Dedifferentiated amniotic fluid mesenchymal stem cell (primary cell): ENCODE results near the gene TMEM269.

Source experiments
- DNase-seq: peaks from one replicate; pipeline ENCODE4 v3.0.0-alpha.2; 2016; ENCODE audit errors: extremely low spot score

Gene TMEM269

DNA sequence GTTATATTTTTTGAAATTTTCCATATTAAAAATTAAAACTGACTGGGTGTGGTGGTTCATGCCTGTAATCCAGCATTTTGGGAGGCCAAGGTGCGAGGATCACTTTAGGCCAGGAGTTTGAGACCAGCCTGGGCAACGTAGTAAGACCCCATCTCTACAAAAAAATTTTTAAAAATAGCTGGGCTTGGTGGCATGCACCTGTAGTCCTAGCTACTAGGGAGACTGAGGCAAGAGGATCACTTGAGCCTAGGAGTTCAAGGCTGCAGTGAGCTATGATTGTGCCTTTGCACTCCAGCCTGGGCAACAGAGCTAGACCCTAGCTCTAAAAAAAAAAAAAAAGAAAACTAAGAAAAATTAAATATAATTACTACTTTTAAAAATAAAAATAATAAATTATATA, 36.9 kb downstream of the TMEM269 start:
- DNase-seq, result no peak

DNA sequence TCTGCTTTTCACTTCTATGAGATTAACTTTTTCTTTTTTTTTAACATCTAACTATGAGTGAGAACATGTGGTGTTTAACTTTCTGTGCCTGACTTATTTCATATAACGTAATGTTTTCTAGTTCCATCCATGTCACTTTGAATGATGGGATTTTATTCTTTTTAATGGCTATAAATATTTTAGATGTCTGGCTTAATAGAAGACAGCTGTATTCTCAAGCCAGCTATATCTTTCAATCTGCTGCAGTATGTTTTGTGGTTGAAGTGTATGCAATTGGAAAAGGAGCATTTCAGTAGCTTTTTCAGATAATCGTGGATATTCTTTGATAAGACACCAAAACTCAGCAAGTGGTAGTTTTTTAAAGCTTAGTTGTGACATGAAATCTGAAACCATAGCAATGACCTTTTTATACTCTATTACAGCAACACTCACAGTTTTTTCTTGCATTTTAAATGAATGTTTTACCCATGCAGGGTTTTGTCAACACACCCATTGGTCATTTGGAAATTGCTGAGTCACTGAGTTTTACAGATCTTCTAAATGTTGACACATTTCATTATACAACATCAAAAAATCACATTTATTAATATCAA, 38.1 kb downstream of the TMEM269 start:
- DNase-seq, result peak; percentile 60

DNA sequence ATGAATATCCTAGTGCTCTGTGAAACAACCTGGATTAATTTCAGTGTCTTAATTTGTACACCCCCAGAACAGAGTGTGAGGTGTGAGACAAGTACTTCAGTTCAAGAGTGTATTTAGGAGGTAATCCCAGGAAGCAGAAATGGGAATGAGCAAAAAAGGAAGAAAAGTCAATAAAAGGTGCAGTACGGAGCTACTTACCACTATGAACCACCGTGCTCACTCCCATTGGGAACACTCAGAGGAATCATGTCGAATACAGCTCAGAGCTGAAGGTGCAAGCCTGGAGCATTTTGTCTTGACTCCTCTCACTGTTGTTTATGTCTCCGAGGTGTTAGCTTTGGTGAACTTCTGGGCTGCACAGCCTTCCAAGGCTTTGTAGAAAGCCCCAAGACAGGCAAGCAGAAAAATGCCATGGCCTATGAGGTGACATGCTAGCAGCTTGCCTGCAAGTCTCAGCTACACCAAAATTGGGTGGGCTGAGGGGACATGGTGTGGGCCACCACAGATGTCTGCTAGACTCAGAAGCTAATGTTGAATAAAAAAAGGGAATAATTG, 39.8 kb downstream of the TMEM269 start:
- DNase-seq, result no peak

- no peak for DNase-seq
Measured at GRCh38 chr1:42825036-42825851, 40.5 kb downstream of the TMEM269 start.

DNA sequence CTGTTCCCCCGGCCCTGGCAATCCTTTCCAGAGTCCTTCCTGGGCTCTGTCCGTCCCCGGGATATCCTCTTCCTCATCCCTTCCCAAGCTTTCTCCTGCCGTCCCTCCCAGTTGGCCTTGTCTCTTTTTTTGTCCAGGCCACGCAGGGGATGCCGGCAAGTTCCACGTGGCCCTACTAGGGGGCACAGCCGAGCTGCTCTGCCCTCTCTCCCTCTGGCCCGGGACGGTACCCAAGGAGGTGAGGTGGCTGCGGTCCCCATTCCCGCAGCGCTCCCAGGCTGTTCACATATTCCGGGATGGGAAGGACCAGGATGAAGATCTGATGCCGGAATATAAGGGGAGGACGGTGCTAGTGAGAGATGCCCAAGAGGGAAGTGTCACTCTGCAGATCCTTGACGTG, 45.8 kb downstream of the TMEM269 start:
- DNase-seq, result no peak

DNA sequence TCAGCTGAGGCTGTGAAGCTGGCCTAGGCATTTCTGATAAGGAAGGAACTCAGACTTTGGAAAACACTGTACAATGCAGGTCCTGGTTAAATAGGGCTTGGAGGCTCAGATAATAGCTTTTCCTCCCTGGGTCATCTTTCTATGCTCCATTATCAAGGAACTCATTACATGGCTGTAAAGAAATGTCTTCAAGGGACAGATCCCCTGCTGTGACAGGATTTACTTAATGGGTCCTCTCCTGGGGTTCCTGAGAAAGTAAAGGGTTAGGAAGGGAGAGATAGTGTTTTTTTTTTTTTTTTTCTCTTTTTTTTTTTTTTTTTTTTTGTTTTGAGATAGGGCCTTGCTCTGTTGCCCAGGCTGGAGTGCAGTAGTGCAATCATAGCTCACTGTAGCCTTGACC, 46.5 kb downstream of the TMEM269 start:
- DNase-seq, result no peak

- no peak for DNase-seq
Measured at GRCh38 chr1:42832641-42833240, 48.0 kb downstream of the TMEM269 start.

GRCh38 chr1:42833981-42834380, 49.2 kb downstream of the TMEM269 start:
- DNase-seq, result no peak

- no peak for DNase-seq
Measured at GRCh38 chr1:42834803-42835202, 50.0 kb downstream of the TMEM269 start.

GRCh38 chr1:42835422-42835821, 50.6 kb downstream of the TMEM269 start:
- no peak for DNase-seq

- DNase-seq, result no peak
Measured at GRCh38 chr1:42837709-42838108, 52.9 kb downstream of the TMEM269 start.

GRCh38 chr1:42838482-42839190, 53.8 kb downstream of the TMEM269 start:
- no peak for DNase-seq

- no peak for DNase-seq
Measured at GRCh38 chr1:42841010-42841409, 56.2 kb downstream of the TMEM269 start.

DNA sequence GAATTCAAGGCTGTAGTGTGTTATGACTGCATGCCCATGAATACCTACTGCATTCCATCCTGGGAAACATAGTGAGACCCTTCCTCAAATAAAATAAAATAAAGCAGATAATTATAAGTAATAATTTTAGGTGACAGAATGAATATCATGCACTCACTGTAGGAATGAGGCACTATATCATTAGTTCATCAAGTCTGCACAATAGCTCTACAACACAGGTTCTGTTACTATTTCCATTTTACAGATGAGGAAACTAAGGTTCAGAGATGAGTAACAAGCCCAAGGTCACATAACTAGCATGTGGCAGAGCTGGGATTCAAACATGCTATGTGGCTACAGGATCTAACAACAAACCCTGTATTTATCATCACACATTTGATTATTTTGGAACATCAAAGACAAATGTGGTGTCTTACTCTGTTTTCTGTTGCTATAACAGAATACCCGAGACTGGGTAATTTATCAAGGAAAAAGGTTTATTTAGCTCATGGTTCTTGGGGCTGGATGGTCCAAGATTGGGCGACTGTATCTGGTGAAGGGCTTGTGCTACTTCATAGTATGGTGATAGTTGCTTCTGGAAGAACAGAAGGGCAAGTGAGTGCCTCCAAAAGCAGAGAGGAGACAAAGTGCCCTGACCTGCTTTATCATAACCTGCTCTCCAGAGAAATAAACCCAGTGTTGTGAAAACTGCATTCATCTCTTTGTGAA, 56.8 kb downstream of the TMEM269 start:
- DNase-seq, result no peak

DNA sequence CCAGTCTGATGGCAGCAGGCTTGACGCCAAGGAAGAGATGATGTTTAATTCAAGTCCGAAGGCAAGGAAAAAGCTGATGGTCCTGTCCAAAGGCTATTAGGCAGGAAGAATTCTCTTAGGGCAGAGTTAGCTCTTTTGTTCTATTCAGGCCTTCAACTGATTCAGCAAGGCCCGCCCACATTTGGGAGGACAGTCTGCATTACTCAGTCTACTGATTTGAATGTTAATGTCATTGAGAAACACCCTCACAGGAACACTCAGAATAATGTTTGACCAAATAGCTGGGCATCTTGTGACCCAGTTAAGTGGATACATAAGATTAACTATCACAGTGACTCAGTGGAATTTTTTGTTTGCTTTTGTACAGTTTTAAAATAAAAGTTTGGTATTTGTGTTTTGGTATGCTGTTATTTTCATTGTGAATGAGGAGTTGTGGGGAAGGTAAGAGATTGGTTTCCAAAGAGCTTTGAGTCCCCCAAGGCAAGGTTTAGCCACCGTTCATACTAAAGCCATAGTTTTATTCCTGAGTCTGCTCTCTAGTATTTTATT, 59.9 kb downstream of the TMEM269 start:
- no peak for DNase-seq

- no peak for DNase-seq
Measured at GRCh38 chr1:42845193-42845592, 60.4 kb downstream of the TMEM269 start.

DNA sequence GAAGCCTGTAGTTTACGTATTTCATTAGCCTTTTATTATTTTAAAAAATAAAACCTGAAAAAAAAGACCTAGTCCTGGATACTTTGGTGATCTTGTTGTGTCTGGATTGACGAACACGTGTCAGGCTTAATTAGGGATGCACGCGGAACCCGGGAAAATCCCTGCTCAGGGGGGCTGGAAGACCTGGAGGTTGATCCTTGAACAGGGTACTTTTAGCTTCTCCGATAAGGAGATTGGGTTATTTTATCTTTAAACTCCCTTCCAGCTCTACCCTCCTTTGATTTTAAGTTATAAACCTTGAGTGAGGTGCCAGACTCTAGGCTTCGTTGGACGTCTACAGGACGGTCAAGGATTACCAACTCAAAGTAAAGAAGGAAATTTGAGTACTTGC, 61.1 kb downstream of the TMEM269 start:
- no peak for DNase-seq

GRCh38 chr1:42846257-42847110, 61.7 kb downstream of the TMEM269 start, which contains the start of gene ZNF691:
Gene ZNF691 (plus strand): TSS chr1:42846613. CDS start chr1:42849659, 3,046 bp downstream.
- peak; percentile 99 for DNase-seq

GRCh38 chr1:42847111-42847595, 62.4 kb downstream of the TMEM269 start:
- no peak for DNase-seq
